HG02610 (cell line): ENCODE results near the gene SIM1.
A peak's percentile ranks its signal among the peaks of the same experiment; 100 is the strongest.

Source experiments
- ATAC-seq: cut with Tn5 transposase; IDR thresholded peaks from one replicate; pipeline ENCODE4 v1.9.1; 2021; ENCODE audit warnings: mild to moderate bottlenecking, moderate library complexity; ENCODE audit not compliant: unreplicated experiment

The SIM1 gene

DNA sequence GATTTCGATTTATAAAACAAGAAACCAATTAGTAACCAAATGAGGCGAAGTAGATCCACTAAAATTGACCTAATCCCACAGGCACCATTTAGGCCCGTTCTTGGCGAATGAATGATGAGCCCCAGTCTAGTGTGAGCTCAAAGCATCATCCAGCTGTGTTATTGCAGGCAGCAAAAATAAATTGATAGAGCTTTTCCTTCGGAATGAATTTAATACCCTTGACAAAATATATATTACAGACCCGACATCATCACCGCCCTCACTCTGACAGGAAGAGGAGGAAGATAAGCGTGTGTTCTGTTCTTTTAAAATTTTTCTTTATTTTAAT, 7.8 kb downstream of the SIM1 start:
- ATAC-seq, result no peak

DNA sequence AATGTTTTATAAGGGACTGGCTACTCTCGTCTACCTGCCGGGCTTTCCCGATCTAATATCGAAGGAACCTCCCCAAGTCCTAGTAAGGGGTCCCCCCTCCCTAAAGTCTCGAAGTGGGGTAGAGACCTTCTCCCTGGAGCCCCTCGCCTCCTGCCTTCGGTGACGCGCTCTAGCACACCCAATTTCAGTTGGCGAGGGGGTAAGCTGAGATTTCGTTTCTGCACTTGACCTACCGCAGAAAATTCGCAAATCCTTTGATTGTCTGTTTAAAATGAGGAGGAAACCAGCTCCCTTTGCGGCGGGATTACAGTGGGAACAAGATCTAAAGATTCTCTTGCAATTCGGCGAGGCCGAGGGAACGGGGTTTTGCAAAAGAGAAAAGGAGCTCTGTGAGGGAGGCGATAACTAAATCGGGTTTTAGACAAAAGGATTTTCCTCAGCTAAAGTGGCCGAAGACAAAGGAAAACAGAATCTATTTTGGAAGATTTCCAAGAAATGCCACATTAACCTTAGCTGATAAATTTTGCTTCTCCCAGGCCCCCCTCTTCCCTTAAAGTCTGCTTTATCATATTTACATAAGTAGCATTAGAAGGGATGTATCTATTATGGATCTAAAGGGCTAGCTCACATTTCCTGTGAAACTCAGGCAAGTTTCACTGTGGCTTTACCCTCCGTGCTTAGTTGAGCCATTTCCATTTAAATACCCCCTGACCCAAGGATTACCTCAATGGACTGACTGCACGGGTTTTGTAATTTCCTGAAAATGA, 8.4 kb downstream of the SIM1 start:
- no peak for ATAC-seq

DNA sequence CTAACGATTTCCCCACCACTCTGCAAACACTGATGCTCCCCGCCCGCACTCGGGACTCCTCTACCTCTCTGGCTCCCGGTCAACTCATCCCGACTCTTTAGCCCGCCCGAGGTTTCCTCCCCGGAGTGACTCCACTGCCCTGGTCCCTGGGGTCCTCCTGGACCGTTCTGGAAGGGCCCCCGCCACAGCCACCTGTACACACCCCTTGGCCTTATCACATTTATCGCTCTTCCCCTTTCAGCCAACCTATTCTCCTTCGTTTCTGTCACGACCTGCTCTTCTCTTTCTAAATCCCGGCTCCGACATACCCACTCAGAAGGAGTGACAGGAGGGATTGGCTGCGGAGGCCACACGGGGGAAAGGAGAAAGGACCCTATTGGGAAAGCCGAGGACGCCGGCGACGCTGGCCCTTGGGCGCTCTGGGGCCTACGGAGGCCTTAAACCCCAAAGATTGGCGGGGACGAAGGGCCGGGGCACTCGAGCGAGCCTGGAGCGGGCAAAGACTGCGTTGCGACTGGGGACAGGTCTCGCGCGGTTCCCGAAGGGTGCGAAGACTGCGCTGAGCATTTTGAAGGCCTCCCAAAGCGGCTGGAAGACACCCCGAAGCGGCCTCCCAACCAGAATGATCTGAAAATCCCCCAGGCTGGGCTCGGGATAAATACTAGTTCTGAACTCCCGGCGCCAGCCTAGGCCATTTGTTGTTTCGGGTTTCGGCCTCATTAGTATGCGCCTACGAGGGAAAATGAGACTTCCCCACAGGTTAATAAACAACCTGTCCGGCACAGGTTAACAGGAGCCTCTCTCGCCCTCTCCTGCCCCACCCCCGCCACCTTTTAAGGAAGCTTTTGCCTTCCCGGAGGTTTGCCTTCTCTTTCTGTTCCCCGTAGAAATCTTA, 9.2 kb downstream of the SIM1 start:
- ATAC-seq, result peak; percentile 52

DNA sequence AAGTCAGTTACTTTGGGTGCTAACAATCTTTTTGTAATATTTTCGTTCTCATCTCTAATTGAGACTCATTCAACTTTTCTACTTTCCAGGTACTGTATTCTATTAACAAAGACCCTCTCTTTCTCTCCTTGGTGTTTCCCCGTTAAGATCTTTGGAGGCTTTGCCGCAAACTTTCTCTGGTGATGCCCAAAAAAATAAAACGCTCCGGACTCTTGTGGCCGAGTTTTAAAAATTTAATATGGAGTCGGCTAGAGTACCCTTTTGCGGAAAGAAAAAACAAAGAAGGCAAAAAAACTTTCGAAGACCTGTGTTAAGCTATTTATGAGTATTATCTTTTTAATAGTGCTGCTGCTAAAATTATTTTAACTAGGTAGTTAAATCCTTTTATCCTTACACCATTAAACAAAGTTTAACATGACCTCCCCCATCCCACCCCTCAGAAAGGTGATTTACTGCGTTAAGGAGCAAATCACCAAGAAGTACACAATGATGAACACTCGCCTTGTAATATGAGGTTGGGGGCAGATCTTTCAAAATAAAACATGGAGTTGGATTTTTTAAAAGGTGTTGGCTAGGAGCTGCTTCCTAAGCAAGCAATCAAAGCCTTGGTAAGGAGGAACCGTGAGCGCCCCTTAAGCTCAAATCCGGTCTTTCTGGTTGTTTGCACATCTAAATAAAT, 10.0 kb downstream of the SIM1 start:
- ATAC-seq, result no peak

DNA sequence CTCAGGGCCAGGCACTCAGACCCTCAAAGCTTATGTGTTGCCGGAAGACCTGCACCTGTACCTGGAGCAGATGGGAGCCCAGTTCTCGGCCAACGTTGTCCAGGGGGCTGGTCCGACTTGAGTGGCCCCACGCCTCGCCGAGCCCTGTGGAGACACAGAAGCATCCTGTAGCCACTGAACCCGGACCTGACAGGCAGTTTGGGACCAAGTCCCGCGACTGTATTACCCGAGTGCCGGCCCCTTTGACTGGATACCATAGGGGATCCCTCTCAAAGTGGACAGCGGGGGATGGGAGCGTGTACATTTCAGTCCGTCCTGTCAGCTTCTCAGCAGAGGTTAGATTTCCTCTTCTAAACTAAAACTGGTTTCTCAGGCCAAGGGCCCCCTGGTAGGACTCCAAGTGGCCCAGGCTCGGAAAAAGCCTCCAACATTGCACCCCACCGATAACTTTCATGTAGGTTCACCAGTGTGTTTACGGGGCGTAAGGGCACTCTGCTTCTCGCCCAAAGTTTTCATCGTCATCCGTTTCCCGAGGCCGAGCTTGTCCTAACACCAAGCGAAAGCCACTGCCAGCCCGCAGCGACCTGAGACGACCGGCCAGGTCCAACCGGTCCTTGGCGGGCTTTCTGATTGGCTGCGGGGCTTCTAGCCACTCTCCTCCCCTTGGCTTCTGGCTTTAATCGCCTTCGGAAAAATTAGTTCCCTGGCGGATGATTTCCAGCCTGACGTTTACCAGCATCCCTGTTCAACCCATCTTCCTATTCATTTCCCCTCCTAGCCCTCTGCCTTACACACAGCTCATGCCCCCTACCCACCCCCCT, 10.8 kb downstream of the SIM1 start:
- ATAC-seq, result no peak

DNA sequence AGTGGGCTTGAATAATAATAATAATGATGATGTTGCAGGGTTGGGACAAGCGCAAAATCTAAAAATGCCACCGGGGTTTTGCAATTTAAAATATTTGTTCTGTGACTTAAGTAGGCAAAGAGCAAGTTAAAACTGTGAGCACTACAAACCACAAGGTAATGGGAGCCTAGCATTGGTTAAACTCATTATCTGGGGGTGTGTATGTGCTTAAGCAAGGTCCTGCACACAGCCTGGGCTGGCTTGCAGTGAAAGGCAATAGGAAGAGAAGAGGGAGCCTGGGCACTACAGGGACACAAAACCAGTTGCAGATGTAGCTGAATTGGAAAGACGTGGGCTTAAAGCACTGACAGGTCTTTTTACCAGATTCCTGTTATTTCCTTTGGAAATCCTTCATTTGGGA, 11.7 kb downstream of the SIM1 start:
- ATAC-seq, result no peak

DNA sequence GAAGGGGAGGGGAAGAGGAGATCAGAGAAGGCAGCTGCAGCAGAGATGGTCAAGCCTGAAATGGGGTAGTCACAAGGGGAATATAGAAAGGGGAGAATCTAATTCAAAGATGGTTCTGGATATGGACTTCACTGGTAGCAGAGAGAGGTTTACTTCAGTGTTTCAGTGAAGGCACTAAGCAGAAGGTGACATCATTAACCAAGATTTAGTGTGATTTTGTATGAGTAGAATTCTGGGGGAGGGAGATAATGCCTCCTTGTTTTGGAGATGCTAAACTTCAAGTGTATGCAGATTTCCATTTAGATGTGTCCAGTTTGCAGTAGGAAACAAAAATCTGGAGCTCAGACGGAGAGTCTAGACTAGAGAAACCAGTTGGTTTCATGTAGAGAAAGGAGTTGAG, 13.1 kb downstream of the SIM1 start:
- no peak for ATAC-seq

DNA sequence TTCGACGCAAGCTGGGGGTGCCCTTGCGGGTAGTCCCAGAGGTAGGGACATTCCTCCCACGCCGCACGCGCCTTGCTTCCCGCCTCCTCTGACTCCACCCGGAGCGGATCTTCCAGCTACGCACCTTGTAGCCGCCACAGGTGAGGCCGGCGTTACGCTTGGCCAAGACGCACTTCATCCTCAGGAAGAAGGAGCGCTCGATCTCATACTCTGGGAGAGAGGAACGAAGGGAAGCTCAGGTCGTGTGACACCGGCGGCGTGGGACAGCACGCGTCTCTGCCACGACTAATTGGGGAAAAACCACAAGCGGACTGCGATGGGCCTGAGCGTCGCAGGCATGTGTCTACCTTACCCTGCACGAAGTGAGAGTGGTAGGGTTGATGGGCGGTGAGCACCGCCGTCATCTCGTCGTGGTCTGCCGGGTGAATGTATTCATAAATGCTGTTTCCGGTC, 15.5 kb downstream of the SIM1 start:
- ATAC-seq, result no peak

DNA sequence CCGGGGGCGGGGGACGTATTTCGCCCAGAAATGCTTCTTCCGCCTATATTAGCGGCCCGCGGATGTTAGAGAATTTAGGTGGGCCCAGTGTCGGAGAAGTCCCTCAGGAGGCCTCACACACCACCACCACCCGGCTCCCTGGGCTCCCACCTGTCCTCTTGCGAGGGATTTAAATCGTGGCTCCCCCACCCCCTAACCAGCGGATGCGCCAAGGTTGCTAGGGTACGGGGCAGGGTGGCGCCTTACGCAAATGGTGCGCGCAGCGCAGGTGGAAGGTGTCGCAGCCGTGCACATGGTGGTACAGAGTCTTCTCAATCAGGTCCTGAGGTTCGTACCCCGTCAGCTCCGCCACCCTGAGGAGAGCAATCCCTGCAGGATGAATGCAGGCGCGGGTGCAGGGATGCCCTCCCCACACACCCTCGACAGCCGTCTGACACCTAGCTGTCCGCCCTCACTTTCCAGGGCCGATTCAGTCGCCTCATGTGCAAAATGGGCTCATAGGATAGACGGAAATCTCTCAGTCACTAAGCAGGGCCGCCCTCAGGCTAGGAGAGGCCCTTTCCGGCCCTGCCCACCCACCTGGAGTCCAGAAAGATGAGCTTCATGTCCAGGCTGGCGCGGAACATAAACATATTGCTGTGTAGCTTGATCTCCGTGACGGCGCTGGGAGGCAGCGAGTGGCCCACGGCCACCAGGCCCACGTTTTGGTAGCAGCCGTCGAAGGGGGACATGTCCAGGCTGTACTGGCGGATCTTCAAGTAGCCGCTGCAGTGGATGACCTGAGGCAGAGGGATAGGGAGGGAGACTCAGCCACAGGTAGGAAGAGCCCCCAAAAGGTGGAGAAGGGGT, 16.6 kb downstream of the SIM1 start:
- no peak for ATAC-seq

DNA sequence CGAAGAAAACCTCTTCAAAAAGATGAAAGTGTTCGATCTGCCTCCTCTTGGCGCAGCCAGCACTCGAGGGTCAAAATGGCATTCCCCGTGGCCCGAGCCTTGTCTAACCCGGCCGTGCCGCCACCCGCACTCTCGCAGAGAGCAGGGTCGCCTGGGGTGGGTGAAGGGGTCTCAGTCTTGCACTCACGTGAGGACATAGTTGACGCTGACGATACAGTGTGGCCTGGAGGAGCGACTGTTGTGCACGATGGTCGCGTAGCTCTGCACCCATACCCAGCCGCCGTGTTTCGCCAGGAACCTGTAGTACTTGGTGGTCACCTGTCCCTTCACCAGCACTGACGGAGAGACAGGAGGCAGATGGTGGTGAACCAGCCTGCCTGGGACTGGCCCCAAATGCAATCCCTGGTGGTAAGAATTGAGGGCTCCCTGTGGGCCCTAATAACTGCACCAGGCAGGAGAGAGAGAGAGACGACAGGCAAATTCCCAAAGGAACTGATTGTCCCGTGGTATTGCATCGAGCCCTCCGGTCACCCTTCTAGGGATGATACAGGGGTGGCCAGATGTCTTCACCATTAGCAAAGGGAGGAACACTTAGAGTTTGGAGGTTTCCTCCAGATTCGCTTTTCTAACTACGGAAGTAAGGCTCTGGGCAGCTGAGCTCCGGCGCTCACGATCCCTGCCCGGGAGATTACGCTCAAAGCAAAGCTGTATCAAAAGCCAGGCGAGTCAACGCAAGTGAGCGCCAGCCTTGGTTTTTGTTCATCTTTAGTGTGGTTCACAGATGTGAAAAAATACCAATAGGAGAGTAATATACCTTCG, 17.4 kb downstream of the SIM1 start:
- no peak for ATAC-seq

DNA sequence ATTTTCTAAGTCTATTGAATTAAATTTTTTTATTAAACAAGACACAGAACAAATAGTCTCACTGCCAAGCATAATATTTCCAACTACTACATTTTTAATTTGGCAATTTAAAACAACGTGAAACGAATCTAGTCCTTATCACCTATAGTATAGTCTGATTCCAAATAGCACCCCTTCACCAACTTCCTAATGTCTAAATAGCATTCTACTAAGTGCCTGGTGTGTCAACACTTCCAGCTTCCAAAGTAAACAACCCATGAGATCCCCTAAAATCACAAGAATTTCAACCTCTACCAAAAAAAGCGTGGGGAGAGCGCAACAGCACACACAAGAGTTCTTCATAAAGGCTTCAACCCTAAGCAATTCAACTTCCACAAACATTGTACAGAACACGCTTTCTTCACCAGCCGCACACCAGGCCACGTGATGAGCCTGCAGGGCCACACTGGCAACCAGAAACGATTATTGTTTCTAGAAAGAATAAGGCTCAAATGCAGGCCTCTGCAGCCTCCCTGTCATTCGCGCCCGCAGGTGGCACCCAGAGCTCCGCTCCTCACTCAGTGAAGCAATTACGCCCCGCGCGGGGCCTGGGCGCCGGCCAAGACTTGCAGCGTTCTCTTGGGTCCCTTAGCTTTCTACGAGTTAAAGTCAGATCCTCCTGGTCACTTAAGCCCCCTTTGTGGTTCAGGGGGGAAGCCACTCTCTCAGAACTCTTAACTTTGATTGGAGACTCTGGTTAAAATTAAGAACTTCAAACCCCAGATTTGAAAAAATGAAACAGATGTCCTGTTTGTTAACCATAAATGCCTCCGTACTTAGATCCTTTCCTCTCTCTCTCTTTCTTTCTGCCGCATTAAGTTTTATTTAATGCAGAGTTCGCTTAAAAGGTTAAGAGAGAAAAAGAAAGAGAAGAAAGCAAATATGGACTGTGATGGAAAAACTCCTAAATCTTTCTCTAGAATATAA, 18.3 kb downstream of the SIM1 start:
- no peak for ATAC-seq

DNA sequence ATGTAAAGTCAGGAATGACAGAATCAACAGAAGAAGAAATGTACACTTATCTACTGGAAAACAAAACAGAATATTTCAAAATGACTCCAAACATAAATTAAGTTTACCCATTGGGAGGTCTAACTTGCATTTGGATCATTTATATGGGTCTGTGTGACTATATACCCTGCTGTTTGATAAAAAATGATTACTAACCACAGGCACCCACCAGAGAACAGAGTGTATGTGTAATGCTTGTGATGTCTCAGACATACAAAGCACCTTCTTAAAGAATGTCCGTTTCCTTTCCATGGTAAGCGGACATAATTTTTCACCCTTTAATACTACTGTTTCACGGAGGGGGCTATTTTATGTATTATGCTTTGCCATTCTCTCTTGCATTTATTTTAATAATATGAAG, 19.2 kb downstream of the SIM1 start:
- no peak for ATAC-seq

DNA sequence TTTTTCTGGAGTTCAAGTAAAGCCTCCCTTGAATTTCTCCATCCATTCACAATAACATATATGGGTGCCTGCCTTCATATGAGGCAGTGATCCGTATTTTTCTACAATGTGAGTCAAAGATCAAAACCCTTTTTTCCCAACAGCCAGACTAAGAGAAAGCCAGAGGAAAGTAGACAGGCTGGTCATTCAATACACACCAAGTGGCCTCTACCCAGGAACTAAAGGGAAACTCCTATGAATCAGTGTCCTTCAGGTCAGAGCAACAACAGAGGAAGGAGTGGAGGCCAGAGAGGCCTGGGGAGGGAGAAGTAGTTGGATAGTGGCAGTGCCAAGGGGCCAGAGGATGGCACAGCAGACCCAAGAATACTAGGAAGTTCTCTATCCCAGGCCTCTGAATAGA, 23.8 kb downstream of the SIM1 start:
- no peak for ATAC-seq

DNA sequence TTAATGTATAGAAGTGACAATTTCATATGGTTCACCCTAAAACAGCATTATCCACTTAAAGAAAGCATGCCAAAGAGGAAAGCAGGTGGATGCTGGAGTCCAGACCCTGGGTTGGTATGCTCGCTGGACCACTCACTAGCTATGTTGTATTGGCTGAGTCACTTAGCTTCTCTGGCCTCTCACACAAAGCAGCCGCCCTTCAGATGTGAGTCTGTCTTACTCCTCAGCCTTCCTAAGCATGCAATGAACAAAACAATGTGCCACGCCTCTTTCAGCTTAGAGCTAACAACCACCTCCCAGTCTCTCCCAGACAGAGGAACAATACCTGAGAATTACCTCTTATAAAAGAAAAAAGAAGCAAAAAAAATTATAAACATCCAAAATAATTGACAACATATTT, 29.4 kb downstream of the SIM1 start:
- ATAC-seq, result no peak

DNA sequence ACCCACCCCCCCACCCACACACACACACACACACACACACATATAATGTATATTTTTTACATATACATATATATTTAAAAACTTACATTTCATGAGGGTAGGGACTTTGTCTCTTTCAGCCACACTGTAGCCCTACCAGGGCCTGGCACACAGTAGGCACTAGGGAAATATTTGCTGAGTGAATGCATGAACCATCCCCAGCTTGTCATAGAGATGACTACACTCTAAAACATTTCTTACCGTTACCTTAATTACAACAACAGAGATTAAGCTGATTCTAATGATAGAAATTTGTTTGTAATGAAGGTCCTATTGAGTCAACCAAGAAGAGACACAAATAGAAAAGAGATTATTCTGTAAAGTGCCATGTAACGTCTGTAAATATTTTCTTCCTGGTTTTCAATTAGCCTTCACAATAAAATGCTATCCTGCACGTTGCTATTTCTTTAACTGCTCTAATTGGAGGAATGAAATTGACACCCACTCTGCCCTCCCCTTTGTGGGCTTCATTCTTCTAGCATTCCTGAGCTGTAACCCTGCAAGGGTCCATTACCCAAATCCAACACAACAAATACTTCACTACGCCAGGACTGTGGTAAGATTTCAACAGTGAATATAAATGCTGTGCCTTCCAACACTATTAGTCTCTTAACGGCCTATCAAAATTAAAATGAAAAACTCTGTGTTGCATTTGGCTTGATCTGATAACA, 30.8 kb downstream of the SIM1 start:
- ATAC-seq, result no peak

DNA sequence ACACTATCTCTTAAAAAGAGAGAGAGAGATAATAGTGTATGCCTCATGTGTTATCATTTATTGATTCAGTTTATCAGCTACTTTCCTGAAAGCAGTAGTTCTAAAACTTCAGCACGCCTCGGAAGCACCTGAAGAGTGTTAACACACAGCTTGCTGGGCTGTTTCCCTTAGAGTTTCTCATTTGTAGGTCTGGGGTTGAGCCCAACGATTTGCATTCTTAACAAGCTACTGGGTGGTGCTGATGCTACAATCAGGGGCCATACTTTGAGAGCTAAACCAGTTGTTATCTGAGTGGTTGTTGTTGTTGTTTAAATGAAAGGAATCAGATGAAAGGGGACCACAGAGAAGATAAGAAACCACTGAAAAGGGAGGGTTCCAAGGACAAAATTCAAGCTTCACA, 32.6 kb downstream of the SIM1 start:
- no peak for ATAC-seq

DNA sequence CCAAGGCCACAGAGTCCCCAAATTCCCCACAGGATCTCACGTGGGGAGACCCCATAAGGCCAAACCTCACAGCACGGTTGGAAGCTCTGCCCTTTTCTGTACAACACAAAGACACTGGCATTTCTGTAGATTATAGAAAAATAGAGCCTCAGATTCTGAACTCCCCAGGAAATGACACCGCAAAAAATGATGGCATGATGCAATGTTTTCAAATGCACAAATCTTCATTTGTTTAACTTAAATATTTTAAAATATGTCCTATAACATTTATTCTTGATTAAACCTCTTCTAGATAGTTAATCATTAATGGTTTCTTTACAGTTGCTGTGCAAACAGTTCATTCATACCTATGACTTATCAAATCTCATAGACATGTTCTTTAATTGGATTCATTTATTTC, 33.8 kb downstream of the SIM1 start:
- no peak for ATAC-seq
